Calu3 (cell line): ENCODE measurements around the gene CYB5D1. TPM values are rescaled to one million over a fixed set of nuclear protein-coding genes. Genes with fewer than 3 reads are reported as not detected.

Source experiments
- BruUV-seq: library from RNA; stranded (reverse); fragments of 400-500 nt; replicated peaks from 2 replicates; lab custom pipeline; 2021; lab: Mats Ljungman, UMichigan
- CTCF ChIA-PET: fragments of 300-600 bp; sonication (Branson Sonifier 250); formaldehyde crosslinking; loops from one replicate; lab custom pipeline; 2022; ENCODE audit warnings: antibody characterized with exemption; lab: Charles Lee
- DNase-seq: peaks from one replicate; pipeline ENCODE4 v3.0.0; 2022
- H3K27ac Mint-ChIP-seq: one replicate; pipeline ENCODE4 v1.8.0; 2022; ENCODE audit warnings: mixed read lengths; ENCODE audit not compliant: unreplicated experiment
- H3K27me3 Mint-ChIP-seq: one replicate; pipeline ENCODE4 v1.8.0; 2022; ENCODE audit warnings: mixed read lengths; ENCODE audit not compliant: unreplicated experiment
- H3K36me3 Mint-ChIP-seq: one replicate; pipeline ENCODE4 v1.8.0; 2022; ENCODE audit warnings: mild to moderate bottlenecking, moderate library complexity, mixed read lengths; ENCODE audit not compliant: insufficient read depth, unreplicated experiment
- H3K4me1 Mint-ChIP-seq: one replicate; pipeline ENCODE4 v1.8.0; 2022; ENCODE audit warnings: mild to moderate bottlenecking, low read depth, mixed read lengths; ENCODE audit not compliant: unreplicated experiment
- H3K4me3 Mint-ChIP-seq: one replicate; pipeline ENCODE4 v1.8.0; 2022; ENCODE audit warnings: mild to moderate bottlenecking, low read depth, moderate library complexity, mixed read lengths; ENCODE audit not compliant: unreplicated experiment
- H3K9me3 Mint-ChIP-seq: one replicate; pipeline ENCODE4 v1.8.0; 2022; ENCODE audit warnings: low read depth, mixed read lengths; ENCODE audit not compliant: unreplicated experiment
- intact Hi-C: fragments of 100-400 bp; cut with micrococcal nuclease; formaldehyde crosslinking; loops from one replicate; pipeline ENCODE4 v1.10.0; 2022; ENCODE audit not compliant: unreplicated experiment
- total RNA-seq: library from RNA; stranded (reverse); gene quantifications from 2 replicates; pipeline ENCODE4 v1.2.3, GENCODE V29; 2022
- TF ChIP-seq, protein P1 (sequence below): fragments of 200-600 bp; IDR thresholded peaks from one replicate; pipeline ENCODE4 v1.8.0; 2022; ENCODE audit warnings: antibody characterized with exemption; ENCODE audit not compliant: unreplicated experiment

Gene CYB5D1
- total RNA-seq, 1 experiment from 2014 or later, result 8.0 TPM

- intact Hi-C loops, result loop anchor here (10.0 kb wide), 1 partner anchor 48 kb away; the partner anchor contains the start of genes CNTROB and TRAPPC1
- peaks cover 8% of the 10 kb centered on the region for H3K4me1 Mint-ChIP-seq
- CTCF ChIA-PET, result no interaction called here
- DNase-seq, result peak; percentile 36
- BruUV-seq, result no TSS peak
- no peak overlapping the region for H3K4me3 Mint-ChIP-seq
- peaks cover 17% of the 10 kb centered on the region for H3K36me3 Mint-ChIP-seq
- no peak overlapping the region for H3K27ac Mint-ChIP-seq
- no peaks in the 10 kb centered on the region for H3K27me3 Mint-ChIP-seq
- no peaks in the 10 kb centered on the region for H3K9me3 Mint-ChIP-seq
- TF ChIP-seq, protein P1, sequence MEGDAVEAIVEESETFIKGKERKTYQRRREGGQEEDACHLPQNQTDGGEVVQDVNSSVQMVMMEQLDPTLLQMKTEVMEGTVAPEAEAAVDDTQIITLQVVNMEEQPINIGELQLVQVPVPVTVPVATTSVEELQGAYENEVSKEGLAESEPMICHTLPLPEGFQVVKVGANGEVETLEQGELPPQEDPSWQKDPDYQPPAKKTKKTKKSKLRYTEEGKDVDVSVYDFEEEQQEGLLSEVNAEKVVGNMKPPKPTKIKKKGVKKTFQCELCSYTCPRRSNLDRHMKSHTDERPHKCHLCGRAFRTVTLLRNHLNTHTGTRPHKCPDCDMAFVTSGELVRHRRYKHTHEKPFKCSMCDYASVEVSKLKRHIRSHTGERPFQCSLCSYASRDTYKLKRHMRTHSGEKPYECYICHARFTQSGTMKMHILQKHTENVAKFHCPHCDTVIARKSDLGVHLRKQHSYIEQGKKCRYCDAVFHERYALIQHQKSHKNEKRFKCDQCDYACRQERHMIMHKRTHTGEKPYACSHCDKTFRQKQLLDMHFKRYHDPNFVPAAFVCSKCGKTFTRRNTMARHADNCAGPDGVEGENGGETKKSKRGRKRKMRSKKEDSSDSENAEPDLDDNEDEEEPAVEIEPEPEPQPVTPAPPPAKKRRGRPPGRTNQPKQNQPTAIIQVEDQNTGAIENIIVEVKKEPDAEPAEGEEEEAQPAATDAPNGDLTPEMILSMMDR, result no peak
These were observed 28.6 kb downstream of the CYB5D1 start for GRCh38 chr17:7886227-7887037.

DNA sequence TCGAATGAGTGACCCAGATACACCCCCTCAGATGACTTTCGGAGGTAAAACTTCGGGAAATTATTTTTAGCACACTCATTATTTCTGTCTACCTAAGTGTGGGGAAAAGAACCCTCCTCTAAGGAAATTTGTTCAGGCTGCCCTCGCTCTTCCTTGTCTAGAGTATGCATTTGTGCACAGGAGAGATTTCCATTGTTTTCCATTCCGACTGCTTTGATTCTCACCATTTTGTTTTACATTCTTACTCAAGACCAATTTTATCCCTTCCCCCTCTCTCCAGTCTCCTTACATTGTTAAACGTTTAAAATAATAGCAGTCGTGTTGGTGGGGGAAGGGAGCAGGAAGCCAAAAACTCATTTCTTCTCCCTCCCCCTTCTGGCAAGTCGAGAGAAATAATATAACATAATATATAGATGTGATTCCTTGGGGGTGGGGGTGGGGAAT lies 29.3 kb downstream of the CYB5D1 start:
- no peak overlapping the region for H3K4me3 Mint-ChIP-seq
- BruUV-seq, result TSS peak; percentile 50
- CTCF ChIA-PET, result no interaction called here
- peaks cover 8% of the 10 kb centered on the region for H3K4me1 Mint-ChIP-seq
- DNase-seq, result no peak
- peaks cover 17% of the 10 kb centered on the region for H3K36me3 Mint-ChIP-seq
- H3K9me3 Mint-ChIP-seq, result no peaks in the 10 kb centered on the region
- intact Hi-C loops, result loop anchor here (10.0 kb wide), 1 partner anchor 48 kb away; the partner anchor contains the start of genes CNTROB and TRAPPC1
- TF ChIP-seq, protein P1, result no peak
- no peak overlapping the region for H3K27ac Mint-ChIP-seq
- no peaks in the 10 kb centered on the region for H3K27me3 Mint-ChIP-seq

GRCh38 chr17:7887482-7888183 lies 29.8 kb downstream of the CYB5D1 start:
- Mint-ChIP-seq H3K4me1 (peaks cover 8% of the 10 kb centered on the region), H3K9me3 (no peaks in the 10 kb centered on the region), H3K27me3 (no peaks in the 10 kb centered on the region), H3K27ac (no peak overlapping the region), H3K36me3 (peaks cover 17% of the 10 kb centered on the region), H3K4me3 (no peak overlapping the region)
- BruUV-seq, result no TSS peak
- intact Hi-C loops, result loop anchor here (10.0 kb wide), 1 partner anchor 47 kb away; the partner anchor contains the start of genes CNTROB and TRAPPC1
- peak; percentile 85 for DNase-seq
- TF ChIP-seq, protein P1, result no peak
- CTCF ChIA-PET, result no interaction called here

GRCh38 chr17:7888184-7888920 lies 30.5 kb downstream of the CYB5D1 start, which contains the start of gene CHD3:
CHD3 (plus strand) TSS chr17:7888789; CDS start chr17:7889001, 212 bp downstream.
- peaks cover 17% of the 10 kb centered on the region for H3K36me3 Mint-ChIP-seq
- intact Hi-C loops, result loop anchor here (10.0 kb wide), 1 partner anchor 46 kb away; the partner anchor contains the start of genes CNTROB and TRAPPC1
- no TSS peak for BruUV-seq
- no peak within 1 kb of the TSS for H3K27ac Mint-ChIP-seq
- H3K9me3 Mint-ChIP-seq, result no peaks in the 10 kb centered on the region
- H3K27me3 Mint-ChIP-seq, result no peaks in the 10 kb centered on the region
- no peak within 1 kb of the TSS for H3K4me3 Mint-ChIP-seq
- CTCF ChIA-PET, result interaction anchor here (0.9 to 1.2 kb wide), 2 partner anchors 56 to 101 kb away, joined by 3 read pairs; no protein-coding TSS in a partner anchor
- TF ChIP-seq, protein P1, result no peak
- peak; percentile 61 for DNase-seq
- H3K4me1 Mint-ChIP-seq, result peaks cover 8% of the 10 kb centered on the region
